Germinal center (tissue), 1 donor: ENCODE data around the gene MGLL.

ENCODE experiments used
- DNase-seq: peaks from one replicate; pipeline ENCODE4 v3.0.0; 2012; ENCODE audit warnings: mixed read lengths, low spot score

The MGLL gene

DNA sequence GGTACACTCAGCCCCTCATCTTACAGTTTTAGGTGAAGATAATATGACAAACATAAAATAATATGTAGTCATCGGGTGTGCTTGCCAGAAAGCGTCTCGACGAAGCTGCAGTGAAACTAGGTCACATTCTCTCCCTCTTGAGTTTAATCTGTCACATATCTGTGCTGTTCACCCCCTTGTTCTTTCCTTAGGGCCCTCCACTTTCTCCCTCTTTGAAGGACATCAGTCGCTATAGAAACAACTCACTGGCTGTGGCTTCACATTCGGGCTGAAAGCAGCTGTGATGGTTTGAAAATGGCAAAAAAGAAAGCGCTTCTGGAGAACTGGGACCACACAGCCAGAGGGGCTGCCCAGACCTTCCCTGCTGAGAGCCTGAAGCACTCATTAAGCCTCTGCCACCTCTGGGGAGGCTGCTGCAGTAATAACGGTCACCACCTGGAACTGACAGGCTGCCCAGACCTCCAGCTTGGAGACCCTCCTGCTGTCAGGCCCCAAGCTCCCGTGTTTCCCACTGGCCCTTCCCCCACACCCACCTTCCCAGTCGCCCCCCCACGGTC, 99.2 kb downstream of the MGLL start:
- DNase-seq = no peak

DNA sequence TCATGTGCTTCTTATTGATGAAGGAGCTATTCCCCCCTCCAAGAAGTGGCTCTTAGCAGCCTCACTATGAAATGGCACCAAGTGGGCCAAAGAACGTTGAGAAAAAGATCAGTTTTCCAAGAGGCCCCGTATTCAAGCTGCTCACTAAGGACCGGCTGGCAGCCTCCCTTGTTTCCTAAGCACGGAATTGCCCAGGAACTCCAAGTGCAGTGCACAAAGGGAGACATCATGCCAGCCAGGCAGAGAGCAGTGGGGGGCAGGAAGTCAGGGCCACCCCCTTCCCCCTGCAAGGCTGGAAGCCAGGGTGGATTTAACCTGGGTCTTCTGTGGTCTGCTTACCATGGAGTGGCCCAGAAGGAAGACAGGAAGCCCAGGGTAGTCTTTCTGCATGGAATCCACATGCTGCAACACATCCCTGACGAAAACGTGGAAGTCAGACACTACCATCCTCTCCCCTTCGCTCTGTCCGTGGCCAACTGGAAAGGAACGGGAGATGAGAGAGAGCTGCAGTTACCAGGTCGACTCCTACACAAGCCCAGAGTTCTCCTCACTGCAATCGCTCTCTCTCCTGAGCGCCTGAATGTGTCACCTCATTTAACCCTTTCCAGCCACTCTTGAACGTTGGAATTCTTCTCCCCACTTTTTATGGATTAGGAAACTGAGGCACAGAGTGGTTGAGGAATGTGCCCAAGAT, 100.1 kb downstream of the MGLL start:
- DNase-seq = no peak

DNA sequence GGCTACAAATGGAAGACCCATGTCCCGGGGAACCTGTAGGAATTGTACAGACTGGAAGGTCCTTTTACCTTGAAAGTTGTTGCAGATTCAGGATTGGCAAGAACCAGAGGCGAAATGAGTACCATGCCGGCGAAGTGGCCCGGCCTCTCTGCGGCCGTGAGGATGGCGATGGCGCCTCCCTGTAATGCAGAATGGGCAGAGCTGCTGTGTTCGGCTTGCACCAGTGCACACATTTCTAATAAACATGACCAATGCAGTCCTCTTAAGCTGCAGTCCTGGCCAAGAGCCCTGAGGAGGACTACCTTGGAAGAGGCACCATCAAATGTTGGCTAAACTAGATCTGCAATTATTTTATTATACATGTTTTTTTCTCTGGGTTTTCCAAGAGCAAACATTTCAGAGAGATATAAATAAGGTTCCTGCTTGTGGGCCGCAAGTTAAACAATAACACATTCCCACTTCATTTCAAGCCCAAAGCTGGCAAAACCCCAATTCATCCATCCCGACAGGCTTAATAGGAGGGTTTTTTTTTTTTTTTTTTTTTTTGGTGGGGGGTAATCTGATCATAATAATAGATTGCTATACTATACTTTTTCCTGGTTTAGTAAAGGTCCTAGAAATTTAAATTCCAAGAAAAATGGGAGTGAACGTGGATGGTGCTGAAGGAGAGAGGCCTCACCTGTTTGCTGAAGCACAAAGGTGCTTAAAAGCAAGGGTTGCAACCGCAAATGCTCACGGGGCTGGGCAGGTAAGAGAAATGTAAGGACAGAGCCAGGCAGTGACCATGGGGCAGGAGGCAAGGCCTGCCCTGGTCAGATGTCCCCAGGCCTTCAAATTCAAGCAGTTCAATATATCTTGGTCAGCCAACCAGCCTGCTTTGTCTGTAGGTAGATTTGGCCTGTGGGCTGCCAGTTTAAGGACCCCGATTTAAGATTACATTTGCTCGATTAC, 101.1 kb downstream of the MGLL start:
- no peak for DNase-seq

DNA sequence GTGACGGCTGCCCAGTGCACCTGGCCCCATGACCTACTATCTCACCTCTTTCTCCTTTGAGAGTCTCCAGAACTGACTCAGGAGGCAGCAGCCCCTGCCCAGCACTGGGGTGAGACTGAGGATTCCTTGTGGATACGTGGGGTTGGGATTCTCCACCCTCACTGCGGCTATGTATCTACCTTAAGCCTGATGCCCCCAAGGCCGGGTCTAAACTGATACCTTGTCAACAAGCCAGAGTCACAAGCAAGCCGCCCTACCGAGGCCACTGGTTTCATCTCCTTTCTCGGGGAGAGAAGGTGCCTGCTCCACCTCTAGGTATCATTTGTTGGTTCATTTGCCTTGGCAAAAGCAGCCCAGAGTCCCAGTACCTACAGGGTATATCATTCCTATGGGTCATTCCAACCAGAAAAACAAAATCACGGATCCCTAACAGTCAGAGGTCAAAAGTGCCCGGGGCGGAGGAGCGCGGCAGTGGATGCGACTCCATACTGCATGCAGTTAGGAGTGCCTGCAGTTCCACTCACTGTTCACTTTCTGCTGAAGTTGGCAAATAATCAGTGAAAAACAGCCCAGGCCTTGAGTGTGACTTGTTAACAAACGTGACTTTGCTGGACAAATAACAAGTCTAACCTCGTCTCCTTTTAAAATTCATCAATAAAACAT, 102.0 kb downstream of the MGLL start:
- no peak for DNase-seq

DNA sequence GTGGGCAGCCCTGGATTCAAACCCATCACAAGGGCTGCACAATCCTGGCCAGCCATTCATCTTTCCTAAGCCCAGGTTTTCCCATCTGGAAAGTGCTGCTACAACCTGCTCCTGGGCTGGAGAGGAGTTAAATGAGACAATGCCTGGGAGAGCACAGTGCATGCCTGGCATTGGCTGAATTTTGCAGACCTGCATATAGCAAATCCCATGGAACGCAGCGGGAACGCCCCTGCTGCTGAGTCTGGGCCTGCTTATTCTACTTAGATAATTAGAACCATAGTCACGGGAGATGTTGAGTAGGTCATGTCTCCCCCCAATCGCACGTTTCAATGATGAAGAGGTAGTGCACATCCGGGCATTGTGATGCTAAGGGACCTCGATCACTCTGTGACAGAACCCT, 102.9 kb downstream of the MGLL start:
- DNase-seq = no peak

DNA sequence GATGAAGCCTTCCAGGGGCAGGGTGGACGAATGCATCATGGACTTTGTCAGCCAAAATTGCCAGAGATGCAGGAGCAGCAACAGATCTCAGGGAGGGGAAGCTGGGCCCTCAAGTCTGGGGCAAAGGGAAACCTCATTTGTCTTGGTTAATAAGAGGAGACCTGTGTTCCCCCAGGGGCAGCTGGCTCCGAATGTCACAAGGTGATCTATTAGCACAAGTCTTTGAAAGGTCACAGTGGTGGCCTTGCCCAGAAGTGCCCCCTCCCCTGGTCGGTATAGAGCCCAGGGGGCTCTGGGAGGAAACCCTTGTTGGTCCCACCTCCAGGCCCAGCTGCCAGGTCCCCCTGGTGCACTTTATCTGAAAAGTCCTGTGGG, 103.4 kb downstream of the MGLL start:
- no peak for DNase-seq

DNA sequence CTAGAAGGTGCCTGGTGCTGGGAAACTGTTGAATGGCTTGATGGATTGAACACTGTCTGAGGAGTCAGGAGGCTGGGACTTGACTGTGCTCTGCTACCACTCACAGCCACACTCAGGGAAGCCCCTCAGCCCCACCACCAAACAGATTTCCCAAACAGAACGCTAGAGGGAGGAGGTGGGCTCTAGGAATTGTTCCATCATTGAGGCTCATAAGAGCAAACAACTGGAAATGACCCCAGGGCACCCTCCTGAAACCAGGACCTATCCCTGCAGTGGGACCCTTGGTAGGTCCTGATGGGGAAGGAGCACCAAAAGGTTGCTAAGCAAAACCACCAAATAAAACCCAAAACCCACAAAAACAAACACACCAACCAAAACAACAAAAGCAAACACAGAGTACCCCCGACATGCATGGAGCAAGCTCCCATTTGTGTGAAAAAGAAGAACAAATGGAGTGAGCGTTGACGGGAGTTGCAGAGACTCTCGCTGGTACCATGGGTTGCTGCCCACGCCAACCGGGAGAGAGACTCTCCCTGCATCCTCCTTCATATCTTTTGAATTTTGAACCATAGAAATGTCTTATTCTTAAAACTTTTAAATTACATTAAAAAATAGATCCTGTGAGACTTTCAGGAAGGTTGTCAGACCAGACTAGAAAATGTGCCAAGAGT, 103.9 kb downstream of the MGLL start:
- no peak for DNase-seq

DNA sequence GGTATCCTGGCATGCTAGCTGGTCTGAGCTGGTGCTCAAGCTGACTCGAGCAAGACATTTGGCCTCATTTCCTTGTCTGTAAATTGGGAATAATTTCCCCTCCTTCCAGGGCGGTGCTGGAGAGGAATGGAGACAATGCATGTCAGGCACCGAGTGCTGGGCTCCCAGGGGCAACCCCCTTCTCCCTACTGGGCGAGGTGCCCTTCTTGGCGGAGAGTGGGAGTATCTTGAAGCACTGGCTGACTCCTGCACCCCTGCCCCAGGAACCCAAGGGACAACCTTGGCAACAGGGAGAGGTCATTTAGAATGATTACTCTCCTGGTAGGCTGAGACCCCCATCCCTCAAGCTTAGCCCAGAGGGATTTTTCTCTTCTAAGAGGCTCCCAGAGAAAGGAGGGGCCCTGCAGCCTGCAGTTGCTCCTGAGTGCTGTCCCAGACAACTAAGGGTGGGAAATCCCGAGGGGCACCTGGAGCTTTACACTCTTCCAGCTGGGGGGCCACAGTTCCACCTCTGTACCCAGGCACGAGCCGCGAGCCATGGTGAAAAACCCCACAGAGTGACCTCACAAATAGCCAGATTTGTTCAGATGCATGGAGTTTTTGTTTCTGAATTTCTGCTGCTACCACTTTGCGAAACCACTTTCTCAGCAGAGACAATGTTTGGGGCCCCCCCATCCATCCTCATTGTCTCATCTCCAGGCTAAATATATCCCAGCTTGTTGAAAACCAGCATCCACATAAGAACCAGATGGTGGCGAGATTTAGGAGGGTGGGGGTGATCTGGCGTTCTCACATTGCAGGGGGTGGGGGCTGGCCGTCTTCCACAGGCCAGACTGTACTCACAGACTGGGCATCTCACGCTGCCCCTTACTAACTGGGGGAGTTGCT, 104.7 kb downstream of the MGLL start:
- DNase-seq = no peak

DNA sequence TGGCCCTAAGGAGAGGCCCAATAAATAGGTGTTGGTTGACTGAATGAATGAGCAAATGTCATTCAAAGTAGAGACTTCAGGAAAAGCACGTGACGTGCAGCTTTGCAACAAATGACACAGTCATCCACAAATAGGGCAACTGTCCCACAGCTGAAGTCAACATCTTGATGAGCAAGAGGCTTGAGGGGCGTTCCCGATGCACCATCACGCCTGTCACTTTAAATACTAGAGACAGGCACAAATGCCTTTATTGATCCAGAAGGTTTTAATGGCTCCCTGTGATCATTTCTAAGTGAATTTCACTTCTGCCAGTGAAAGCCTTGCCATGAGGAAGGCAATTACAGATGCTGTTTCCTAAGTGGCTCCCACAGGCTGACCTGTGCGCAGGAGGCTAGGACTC, 105.9 kb downstream of the MGLL start:
- DNase-seq = no peak

DNA sequence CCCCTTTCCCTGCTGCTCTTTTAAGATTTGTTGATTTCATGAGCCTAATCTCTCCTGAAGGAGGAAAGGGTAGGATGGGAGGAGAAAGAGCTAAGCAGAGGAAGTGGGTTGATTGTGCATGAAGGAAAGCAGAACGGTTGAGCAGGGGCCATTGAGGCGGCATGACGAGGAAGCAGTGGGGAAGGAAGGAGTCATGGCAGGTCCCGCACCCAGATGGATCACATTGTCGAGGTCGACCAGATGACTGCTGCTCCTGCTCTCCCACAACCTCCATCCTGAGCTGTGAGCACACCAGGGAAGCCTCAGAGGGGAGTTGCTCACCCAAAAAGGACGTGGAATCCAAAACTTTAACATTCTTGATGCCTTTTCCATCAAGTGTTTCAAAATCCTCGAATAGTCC, 106.8 kb downstream of the MGLL start:
- no peak for DNase-seq

DNA sequence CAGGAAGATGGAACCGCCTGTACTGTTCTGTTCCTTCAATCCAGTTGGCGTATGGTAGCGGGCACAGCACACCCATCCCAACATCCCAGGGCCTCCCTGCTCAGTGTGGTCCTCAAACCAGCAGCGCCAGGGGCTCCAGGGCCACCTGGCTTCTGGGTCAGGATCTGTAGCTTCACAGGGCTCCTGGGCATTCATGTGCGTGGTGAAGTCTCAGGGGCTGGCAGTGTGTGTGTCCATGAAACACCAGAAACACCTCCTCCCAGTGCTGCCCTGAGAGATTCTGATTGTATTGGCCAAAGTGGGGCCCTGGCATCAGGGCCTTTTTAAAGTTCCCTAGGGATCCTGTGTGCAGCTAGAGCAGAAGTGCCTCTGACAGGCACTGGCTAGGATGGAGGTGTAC, 107.4 kb downstream of the MGLL start:
- no peak for DNase-seq

DNA sequence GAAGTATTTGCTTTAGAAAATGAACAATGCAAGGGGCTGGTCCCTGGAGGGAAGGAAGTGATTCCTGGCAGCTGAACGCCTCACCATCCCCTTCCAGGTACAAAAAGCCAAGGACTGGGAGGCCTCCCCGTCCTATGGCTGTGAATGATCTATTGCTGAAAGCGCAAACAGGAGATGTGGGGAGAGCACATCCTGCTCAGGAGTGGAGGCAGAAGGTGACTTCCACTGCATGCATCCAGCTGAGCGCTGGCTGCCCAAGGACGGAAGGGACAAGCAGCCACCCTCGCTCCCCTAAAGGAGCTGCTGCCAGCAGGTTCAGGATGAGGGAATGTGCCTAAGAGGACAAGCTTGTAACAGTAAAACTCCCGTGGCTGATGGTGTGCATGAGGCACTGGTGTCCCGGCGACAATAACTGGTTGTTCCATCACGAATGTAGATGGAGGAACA, 108.2 kb downstream of the MGLL start:
- no peak for DNase-seq

DNA sequence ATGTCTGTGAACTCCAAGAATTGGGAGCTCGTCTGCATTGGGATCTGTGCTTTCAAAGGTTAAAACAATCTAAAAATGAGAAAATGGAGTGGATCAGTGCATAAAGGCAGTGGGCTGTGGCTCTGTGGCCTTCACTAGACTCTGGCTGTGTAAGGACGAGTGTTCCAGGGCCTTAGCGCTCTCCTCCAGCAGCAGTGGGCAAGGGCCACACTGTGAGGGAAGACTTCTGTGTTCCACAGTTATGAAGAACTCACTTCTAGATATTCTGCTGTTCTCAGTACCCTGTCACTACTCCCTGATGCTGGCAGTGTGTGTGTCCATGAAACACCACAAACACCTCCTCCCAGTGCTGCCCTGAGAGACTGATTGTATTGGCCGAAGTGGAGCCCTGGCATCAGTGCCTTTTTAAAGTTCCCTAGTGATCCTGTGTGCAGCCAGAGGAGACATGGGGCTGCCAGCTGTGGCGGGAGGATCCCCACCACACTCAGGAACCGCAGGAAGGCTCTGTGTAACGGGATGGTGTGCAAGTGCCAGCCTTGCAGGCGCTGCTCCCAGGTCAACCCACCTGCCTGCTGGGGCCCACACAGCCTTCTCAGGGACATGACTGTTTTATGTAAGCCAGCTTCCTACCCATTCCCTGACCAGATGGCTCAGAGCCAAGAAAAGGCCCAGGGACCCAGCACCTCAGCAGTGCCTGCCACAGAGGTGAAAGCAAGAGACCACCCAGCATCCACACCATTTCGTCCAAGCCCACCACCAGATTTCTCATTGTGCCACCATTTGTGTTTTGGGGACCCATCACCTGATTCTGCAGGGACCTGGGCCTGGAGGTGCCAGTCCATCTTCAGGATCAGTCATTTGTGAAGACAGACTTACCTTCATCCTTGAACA, 109.2 kb downstream of the MGLL start:
- no peak for DNase-seq

DNA sequence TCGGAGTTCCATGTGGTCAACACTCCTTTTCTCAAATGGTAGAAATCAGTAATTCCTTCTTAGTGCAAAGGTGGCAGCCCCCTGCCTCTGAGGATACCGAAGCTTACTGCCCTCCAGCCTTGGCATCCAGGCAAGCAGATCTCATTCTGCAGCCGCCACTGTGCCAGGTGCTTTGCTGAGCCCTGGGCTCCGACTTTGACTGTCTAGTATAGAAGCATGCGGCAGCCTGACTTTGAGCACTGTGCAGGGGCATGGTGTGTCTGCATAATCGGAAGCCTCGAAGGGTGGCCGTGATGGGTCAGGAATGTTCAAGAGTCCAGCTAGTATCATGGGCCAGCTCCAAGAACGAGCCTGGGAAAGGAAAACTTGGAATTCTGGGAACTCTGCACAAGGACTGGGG, 109.9 kb downstream of the MGLL start:
- DNase-seq = no peak

DNA sequence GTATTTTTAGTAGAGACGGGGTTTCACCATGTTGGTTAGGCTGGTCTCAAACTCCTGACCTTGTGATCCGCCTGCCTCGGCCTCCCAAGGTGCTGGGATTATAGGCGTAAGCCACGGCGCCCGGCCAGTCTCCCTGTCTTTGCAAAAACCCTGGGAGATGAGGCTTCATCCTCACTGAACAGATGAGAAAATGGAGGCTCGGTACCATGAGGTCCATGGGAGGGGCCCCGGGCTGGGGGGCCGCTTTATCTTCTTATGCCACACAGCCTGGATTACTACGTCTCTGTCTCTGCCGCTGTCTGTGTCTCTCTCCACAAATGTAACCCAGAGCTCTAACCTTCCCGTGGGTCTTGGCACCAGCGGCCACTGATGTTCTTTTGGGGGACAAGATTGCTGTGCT, 110.4 kb downstream of the MGLL start:
- no peak for DNase-seq

DNA sequence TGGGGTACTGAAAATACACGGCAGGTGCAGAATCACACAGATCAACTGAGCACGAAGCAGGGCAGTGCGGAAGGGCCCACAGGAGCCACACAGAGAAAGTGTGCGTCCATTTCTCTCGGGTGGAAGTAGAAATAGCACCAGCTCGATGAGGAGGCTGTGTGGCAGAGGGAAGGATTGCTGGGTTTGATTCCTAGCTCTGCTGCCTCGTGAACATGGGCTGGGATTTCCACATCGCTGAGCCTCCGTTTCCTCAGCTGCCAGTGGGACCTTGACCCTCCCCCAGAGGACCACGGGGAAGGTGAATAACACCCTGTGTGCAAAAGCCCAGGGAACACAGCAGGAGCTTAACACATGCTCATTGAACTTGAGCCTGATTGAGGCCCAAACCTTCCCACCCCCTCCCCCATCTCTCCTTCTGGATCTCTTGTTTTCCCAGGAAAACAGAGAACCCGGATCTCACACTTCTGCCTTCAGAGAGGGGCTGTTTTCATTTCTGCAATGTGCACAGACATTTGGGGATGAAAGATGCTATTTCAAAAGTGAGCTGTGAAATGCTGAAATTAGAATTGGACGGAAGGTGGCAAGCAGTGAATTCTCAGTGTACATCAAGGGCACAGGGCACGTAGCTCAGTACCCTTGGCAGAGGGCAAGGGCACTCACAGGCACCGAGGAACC, 111.2 kb downstream of the MGLL start:
- no peak for DNase-seq

DNA sequence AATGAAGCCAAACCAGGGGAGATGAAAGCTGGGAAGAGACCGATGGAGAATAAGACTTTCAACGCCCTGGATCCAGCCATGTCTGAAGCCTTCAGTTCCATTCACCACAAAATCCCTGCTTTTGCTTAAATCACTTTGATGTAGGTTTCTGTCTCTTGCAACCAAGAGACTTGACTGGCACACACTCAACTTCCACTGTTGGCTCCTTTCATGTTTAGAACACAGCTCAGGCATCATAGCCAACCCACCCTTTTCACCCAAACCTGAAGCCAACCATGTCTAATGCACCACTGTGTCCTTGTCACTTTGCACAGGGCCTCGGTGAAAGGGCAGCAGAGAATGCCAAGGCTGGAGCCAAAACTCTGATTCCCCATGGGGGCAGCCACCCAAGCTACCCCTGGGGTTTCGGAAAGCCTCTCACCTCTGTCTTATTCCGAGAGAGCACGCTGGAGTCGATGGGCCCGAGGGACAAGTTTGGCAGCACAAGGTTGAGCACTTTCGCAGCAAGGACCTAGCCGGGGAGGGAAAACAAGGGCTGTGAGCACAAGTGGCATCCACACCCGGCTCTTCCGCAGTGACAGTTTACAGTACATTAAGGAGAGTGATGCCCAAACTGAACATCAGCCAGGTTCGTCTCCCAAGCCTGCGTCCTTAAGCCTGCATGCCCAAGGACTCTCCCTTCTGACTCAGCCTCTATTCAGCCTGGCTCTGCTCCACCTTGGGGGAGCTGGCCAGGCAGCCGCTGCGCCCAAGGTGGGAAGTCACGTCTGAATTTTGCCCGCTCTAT, 112.0 kb downstream of the MGLL start:
- DNase-seq = no peak

DNA sequence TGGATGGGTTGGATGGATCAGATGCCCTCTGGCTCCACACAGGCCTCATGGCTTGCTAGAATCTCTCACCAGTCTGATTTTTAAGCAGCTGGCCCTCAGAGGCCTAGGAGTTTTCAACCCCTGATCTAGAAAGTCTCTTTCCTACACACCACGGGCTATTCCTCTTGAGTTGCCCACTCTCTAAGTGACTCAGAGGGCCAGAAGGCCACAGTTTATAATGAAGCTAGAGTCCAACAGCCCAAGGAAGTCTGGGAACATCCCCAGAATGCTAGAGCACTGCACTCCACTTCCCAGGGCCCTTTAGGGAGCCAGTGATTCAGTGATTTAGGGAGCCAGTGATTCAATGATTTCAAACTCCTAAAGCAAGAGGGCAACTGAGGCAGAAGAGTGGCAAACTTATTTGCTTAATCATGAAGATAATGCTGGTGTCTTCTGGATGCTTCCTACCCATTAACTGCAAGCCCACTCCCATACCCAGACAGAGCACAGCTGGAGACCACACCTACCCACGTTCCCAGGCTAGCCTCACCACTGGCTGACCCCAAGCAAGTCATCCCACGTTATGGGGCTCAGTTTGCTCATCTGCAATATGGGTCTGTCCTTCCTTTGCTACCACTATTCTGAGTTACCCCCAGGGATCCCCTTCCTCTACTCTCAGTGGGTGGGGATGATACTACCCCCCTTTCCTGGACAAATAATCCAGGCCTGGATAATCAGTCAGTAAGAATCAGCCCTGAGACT, 112.8 kb downstream of the MGLL start:
- DNase-seq = no peak
